Cerebellar cortex (tissue), 1 donor: Measurements from ENCODE around the gene LINGO4.
A peak's percentile ranks its signal among the peaks of the same experiment; 100 is the strongest.

ENCODE experiments used
- DNase-seq: peaks from one replicate; pipeline ENCODE4 v3.0.0-alpha.2; 2015; ENCODE audit warnings: low spot score

The LINGO4 gene

GRCh38 chr1:151805066-151805820 lies at the start of gene LINGO4:
LINGO4 (minus strand) TSS chr1:151805419; CDS start chr1:151802704, 2,715 bp downstream.
- DNase-seq = no peak

DNA sequence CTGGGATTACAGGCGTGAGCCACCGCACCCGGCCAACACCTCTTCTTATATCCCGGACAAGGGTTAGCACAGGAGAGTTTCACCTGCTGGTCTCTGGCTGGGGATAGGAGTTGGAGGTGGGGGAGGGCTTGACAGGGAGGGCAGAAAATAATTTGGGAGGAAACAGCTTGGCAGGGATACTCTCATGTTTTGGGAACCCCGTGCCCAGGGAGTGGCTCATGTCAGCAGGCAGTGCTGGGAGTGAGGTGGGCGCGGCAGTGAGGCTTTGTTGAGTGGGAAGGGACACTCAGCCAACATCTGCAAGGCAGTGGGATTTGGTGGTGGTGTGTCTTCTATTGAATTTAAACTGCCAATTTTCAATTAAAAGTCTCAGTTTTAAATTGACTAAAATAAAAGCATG lies 49.4 kb upstream of the LINGO4 start:
- no peak for DNase-seq

- no peak for DNase-seq
Measured at GRCh38 chr1:151853411-151853943, 48.3 kb upstream of the LINGO4 start, which contains the start of gene THEM5. THEM5 (minus strand) TSS chr1:151853712; CDS start chr1:151853565, 147 bp downstream.

- no peak for DNase-seq
Measured at GRCh38 chr1:151852733-151853132, 47.5 kb upstream of the LINGO4 start.

GRCh38 chr1:151851886-151852285 lies 46.7 kb upstream of the LINGO4 start:
- no peak for DNase-seq

DNA sequence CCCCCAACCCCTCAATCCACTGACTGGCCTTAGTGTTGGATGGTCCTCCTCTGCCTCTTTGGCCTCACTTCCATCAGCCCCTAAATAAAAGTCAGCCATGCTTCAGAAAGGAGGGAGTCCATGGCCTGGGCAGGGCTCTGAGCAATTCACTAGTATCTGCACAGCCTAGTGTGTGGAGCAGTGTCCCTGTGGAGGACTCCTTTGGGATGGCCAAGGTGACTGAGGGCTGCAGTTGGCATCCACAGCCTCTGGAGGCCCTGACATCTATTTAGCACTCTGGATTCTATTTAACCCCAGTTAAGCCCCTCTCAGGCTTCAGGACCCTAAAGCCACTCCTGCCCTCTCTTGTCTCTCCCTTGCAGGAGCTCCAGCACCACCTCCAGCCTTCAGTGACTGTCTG lies 44.7 kb upstream of the LINGO4 start:
- DNase-seq = no peak

DNA sequence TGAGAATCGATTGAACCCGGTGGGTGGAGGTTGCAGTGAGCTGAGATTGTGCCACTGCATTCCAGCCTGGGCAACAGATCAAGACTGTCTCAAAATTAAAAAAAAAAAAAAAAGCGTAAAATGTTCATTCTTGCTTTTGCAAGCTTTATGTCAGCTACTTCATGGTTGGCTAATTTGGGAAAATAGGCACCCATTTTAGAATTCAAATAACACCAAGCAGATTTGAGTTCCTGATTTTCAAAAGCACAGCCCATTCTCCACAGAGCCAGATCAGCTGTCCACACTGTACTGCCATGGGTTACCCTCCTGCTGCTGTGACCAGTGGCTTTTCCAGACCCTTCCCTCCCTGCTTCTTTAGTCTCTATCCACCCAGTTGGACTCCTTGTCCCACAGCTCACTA lies 43.9 kb upstream of the LINGO4 start:
- no peak for DNase-seq

DNA sequence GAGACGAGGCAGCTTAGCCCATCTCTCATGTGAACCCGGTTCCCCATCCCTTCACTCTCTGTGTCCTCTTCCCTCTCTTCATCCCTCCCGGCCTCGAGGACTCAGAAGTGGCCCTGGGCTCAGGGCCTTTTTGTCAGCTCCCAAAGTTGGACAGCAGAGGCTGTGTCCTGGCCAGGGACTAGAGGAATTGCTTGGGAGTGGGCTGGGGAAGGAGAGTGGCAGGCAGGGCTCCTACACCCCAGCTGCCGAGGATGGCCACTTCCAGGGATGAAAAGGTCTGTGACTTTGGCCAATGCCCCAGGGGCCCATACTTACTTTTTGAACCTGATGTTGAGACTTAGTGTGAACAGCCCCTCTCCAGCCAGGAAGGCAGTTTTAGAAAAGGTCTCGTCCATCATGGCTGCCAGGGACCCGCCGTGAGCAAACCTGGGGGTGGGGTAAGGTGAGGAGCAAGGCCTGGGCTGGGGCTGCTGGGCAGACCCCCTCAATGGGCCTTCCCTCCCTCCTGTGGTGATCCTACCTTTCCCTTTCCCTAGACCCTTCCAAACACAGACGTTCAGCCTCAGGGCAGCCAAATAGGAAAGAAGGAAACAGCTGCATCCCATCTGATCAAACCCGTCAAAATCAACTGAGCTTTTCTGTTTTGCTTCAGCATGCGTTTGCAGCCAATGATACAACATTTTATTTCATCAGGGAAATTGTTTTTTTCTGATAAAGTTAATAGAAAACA lies 42.8 kb upstream of the LINGO4 start:
- DNase-seq = no peak

- DNase-seq = no peak
Measured at GRCh38 chr1:151846686-151847237, 41.5 kb upstream of the LINGO4 start.

- no peak for DNase-seq
Measured at GRCh38 chr1:151846062-151846568, 40.9 kb upstream of the LINGO4 start.

DNA sequence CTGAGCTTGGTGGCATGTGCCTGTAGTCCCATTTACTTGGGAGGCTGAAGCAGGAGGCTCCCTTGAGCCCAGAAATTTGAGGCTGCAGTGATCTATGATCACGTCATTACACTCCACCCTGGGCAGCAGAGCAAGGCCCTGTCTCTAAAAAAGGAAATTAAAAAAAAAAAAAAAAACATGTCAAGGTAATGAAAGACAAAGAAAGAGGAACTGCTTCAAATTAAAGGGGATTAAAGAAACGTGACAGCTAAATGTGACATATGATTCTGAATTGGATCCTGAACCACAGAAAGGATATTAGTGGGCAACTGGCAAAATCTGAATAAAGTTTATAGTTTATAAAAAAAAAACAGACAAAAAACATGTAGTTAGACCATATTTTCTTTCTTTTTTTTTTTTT lies 38.2 kb upstream of the LINGO4 start:
- DNase-seq = no peak

DNA sequence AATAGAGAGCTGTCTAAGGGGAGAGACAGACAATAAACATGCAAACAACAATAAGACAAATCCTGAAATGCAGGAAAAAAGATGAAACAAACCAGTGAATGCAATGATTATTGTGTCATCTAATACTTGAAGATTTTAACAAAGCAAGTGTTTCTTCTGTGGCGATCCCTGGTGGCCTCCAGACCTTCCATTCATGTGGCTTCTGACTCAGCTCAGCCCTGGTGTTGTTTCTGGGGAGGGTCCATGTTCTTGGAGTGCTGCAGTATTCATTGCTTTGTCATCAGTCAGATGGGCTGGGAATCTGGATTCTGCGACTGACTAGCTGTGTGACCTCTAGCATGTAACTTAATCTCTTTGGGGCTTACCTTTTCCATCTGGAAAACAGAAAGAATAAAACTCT lies 35.9 kb upstream of the LINGO4 start:
- DNase-seq = no peak

DNA sequence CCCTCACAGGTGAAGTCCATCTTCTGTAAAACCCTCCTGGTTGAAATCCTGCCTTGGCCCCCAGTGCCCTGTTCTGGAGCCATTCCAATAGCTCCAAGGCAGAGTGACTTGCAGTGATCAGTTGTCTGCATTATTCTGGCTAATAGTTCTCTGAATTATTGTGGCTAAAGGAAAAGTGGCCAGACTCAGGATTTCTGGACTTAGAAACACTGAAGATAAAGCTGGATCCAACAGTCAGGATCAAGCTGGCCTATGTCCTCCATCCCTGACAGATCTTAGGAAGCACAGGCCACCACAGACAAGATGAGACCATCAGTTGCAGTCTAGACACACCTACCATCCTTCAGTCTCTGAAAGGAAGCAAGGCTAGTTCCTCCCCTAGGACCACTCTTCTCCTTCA lies 35.2 kb upstream of the LINGO4 start:
- DNase-seq = no peak

DNA sequence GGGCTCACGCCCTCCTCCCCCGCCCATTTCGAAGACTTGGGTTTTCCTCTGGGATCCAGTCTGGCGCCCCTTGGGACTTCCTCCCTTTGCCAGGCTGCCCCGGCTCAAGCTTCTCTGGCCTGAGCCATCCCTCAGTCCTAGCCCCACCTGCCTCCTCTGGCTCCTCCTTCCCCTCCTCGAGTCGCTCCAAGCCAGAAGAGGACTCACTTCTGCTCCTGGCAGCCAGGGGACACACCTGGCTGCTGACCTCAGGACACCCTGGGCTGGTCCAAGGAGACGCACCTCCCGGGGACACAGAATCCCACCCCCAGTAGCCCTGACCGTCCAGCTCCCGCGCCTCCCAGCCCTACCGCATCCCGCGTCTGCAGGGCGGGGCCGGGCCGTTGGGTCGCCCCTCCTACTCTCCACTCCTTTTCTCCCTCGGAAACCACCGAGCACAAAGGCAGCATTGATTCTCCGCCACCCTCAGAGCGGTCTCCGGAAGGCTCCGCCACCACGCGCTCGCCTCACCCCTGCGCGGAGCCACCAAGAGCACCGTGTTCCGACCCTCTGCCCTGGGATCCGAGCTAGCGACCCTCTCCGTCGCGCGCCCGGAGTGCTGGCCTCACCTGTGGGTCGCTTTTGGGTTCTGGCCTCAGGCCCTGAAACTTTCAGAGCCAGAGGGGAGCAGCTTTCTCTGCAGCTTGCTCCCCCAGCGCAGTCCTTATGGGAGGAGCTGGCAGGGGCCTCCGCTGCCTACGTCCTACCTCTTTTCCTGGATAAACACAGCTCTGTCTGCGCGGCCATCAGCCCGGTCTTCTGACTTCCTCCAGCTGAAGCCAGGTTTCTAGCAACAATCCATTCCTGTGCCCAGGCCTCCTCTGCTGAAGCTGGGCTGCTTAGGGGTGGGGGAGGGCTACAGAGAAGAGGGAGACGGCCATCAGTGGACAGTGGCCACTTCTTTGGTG lies 34.5 kb upstream of the LINGO4 start, which contains the start of gene C2CD4D:
C2CD4D (minus strand) TSS at position 364 of the 947 bp plus-strand sequence. CDS start 831 bp downstream, outside the sequence.
- DNase-seq = peak; percentile 61

DNA sequence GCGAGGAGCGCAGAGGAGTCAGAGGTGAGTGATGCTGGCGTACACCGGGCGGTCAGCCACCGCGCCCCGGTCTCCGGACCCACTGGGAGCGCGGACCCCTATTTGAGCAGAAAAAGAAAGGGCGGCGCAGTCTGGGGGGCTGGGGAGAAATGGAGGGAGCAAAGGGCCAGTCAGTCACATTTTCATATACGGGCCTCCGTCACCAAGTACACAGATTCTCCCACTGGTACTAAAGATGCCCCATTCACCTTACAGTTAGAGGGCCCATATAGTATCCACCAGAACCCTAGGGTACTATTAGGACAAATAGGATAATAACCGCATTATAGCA lies 33.8 kb upstream of the LINGO4 start:
- no peak for DNase-seq

DNA sequence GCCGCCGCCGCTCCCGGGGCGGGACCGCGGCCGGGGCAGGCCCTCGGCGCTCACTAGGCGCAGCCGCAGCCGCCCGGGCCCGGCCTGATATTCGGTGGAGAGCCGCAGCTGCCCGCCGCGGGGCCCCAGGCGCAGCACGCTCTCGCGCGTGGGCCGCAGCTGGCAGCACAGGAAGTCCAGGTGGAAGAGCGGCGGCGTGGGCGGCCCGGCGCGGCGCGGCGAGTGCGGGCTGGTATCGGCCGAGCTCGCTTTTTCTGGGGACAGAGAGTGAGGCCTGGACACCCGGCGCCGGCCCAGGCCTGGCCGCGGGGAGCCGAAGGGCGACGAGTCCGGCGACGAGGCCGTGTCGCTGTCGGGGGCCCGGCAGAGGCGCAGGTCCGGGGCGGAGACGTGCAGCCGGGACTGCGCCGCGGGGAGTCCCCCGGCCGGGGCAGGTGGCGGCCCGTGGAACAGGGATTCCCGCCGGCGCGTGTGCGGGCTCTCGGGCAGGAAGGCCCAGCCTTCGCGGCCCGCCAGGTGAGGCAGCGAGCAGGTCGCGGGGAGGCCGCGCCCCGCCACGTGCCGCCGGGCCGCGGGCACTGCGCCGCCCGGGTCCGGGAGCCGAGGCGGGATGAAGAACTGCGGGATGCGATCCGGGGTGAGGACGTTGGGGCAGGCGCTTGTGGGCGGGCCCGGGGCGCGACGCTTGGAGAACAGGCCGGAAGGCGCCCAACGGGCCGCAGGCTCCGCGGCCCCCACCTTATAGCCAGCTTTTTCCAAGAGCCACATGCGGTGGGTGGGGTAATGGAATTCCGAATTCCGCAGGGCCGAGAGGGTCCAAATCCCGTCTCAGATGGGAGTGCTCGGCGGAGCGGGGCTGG lies 33.2 kb upstream of the LINGO4 start:
- DNase-seq = no peak

DNA sequence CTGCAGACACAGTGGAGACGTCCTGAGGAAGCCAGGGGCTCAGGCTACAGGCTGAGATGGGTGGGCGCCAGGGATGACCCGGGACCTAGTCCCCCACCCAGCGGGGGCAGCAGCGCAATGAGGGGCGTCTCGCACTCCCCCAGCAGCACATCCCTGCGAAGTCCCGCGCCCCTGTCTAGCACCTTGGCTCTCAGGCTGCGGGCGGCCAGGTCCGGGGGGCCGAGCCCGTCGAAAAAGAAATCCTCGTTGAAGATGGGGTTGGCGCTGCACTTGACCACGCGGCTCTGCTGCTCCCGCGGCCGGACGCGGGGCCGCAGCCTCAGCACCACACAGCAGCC lies 32.6 kb upstream of the LINGO4 start:
- no peak for DNase-seq

GRCh38 chr1:151837197-151837596 lies 32.0 kb upstream of the LINGO4 start:
- no peak for DNase-seq

- DNase-seq = no peak
Measured at GRCh38 chr1:151835596-151835995, 30.4 kb upstream of the LINGO4 start.

GRCh38 chr1:151834239-151834638 lies 29.0 kb upstream of the LINGO4 start:
- no peak for DNase-seq
